AG08396 (cell line): ENCODE data around the gene HAAO.

ENCODE experiments used
- DNase-seq: peaks from one replicate; pipeline ENCODE4 v3.0.0; 2012; ENCODE audit warnings: low spot score, mixed read lengths

The HAAO gene

DNA sequence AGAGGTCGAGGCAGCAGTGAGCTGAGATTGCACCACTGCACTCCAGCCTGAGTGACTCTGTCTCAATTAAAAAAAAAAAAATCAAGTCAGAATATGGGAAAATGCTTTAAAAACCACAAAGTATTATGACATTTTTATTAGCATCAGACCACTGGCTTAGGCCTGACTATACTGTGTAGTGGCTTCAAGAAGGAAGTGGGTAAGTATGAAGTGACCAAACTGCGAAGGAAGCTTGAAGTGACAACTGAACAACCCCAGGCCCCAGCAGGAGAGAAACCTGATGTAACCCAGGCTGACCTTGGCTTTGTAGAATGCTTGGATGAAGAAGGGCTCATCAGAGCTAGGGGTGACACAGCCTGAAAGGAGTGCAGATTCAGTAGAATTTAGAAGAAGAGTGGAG, 21.4 kb upstream of the HAAO start:
- DNase-seq: no peak

- no peak for DNase-seq
These were observed 20.6 kb upstream of the HAAO start for GRCh38 chr2:42812899-42813479.

DNA sequence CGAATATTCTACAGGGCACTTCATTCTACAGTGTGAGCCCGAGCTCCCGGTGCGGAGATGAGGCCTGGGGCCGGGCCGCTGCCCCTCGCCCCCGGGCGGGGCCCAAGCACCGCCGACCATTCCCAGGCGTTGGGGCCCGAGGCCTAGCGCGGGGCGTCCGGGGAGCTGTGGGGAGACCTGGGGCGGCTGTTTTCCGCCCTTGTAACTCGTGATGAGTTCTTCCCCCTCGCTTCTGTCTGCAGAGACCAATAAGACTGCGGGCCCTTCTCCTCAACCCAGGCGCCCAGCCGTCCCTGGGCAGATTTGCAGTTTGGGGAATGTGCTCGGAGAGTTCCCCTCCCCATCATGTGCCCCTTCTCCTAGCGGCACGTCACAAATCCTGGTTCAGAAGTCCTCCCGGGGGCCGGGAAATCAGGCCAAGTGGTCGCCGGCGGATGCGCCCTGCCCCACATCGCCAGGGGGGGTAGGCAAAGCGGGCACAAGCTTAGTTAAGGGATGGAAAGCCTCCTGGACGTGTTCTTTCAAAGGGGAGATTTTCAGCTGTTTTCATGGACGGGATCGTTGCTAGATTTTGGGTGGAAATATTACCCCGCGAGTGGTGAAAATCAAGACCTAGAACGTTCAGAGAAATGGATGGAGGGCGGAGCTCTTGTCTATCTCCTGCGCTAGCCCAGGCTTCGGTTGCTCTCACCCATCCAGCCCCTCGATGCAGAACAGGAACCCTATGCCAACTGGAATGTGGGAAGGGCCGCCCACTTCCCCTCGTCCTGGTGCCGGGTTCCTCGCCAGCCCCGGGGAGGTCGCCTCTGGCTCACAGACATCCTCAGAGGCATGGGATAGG, 18.8 kb upstream of the HAAO start:
- DNase-seq: peak; percentile 50

- DNase-seq: peak; percentile 96
These were observed 18.0 kb upstream of the HAAO start for GRCh38 chr2:42810121-42810970.

- peak; percentile 93 for DNase-seq
These were observed 17.4 kb upstream of the HAAO start for GRCh38 chr2:42809819-42810120.

DNA sequence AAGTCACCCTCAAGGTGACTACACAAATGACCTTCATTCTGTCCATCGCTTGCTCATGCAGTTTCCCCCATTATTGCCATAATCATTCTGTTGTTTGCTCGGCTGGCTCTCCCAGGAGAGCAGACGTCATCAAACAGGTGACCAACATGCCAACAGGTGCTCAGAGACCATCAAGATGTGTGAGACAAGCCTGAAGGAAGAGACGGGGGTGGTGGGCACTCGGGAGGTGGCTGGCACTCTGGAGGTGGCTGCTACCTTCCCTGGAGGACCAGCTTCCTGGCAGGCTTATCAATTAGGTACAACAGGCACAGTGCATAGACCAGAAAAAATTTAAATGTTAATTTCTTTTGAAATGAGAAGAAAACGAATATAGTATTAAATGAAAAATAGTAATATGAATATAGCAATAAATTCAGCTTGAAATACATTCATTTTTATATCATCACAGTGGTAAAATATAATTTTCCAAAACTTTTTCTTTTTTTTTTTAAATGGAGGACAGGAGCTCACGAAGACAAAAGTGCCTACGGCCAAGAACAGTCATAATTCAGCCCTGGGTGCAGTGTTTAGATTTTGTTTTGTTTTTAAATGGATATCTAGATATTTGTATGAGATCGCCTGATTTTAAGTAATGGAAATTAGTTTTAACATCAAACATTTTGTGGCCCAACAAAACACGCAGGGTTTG, 16.9 kb upstream of the HAAO start:
- DNase-seq: no peak

- no peak for DNase-seq
These were observed 15.9 kb upstream of the HAAO start for GRCh38 chr2:42808301-42808700.

- no peak for DNase-seq
These were observed 14.4 kb upstream of the HAAO start for GRCh38 chr2:42806786-42807185.

- no peak for DNase-seq
These were observed 12.5 kb upstream of the HAAO start for GRCh38 chr2:42804891-42805290.

DNA sequence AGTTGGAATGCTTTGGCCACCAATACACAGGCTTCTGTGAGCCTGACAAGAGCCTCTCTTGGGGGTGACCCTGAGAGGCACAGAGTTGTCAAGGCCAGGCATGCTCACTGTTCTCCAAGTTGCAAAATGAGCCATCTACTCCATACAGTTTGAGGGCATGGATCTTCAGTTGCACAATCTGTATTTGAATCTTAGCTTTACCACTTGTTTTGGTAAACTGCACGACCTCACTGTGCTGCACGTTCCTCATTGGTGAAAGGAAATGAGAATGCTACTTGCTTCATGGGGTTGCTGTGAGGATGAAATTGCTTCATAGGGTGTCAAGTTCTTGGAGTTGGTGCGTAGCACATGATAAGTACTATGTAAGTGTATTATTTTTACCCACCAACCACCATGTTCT, 12.0 kb upstream of the HAAO start:
- no peak for DNase-seq

DNA sequence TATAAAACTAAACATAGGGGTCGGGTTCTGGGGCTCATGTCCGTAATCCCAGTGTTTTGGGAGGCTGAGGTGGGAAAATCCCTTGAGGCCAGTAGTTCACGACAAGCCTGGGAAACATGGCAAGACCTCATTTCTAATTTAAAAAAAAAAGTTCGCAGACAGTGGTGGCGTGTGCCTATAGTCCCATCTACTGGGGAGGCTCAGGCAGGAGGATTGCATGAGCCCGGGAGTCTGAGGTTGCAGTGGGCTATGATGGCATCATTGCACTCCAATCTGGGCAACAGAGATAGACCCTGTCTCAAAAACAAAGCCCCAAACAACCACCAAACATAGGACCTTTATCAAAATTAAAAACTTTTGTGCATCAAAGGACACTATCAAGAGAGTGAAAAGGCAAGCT, 9.8 kb upstream of the HAAO start:
- DNase-seq: no peak

DNA sequence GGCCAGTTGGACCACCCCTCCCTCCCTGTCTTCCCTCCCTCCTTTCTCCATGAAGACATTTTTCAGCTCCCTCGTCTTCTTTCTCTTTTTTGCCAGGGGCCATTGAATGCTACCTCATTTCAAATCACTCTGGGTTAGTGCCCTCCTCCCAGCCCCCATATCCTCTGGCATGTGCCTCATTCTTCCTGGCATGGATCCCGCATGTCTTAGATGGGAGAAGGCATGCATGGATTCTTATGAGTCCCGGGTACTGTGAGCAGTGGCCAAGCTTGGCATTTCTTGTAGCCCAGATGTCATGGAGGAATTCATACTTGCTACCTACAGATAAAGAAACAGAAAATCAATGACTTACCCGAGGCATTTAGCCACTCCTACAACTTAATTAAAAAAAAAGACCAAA, 9.0 kb upstream of the HAAO start:
- DNase-seq: peak; percentile 40

DNA sequence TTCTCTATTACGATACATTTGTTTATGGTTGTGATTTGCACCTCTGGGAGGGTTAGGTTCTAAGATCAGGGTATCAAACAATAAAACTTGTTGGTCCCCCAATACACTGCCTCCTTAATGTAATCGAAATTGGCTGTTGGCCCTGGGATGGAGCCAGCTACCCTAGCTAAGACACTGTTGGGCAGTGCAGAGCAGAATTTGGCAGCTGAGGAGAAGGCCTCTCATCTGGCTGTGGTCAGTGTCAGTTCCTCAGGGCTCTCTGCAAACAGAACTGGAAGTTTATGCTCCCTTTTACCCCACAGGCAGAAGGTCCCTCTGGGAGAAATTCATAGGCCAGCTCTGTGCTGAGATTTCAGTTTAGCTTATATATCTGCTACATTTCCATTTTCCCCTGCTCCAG, 8.6 kb upstream of the HAAO start:
- DNase-seq: no peak

GRCh38 chr2:42800461-42800962, 8.1 kb upstream of the HAAO start:
- no peak for DNase-seq

- DNase-seq: no peak
These were observed 7.5 kb upstream of the HAAO start for GRCh38 chr2:42799881-42800280.

GRCh38 chr2:42797281-42797680, 4.9 kb upstream of the HAAO start:
- DNase-seq: no peak

- no peak for DNase-seq
These were observed 4.3 kb upstream of the HAAO start for GRCh38 chr2:42796427-42797248.

DNA sequence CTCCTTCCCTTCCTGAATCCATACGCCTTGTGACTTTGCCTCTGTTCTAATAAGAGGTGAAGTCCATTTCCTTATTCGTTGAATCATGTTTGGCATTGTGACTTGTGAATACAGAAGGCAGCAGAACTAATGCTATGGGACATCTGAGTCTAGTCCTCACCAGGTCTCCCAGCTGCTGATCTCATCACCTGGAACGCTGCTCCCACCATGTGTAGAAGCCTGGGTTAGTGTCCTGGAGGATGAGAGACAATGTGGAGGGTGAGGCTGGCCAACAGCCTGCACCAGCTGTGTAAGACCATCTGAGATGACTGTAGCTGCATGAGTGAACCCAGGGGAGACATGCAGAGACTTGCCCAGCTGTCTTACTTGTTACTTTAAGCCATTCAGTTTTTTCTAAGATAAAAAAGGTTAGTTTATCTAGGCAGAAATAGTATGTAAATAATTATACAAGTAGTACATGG, 3.5 kb upstream of the HAAO start:
- DNase-seq: peak; percentile 47

GRCh38 chr2:42795275-42795674, 2.9 kb upstream of the HAAO start:
- DNase-seq: no peak

- DNase-seq: peak; percentile 59
These were observed 2.1 kb upstream of the HAAO start for GRCh38 chr2:42794271-42795046.
